HepG2 (cell line): Measurements from ENCODE around the gene CCM2L. TPM values are rescaled to one million over a fixed set of nuclear protein-coding genes. Genes with fewer than 3 reads are reported as not detected.

Experiments
- CREB1 ChIP-seq, 2 experiments: fragments of 450-650 bp in 1 of 2; IDR thresholded peaks; 2 replicates each; pipeline ENCODE4 v1.6.1; 2016 to 2017; ENCODE audit warnings: control low read depth in 1 of 2, mild to moderate bottlenecking in 1 of 2, missing compliant biosample characterization in 1 of 2, missing genetic modification characterization in 1 of 2
- DR1 ChIP-seq: sonication (generic); formaldehyde crosslinking; IDR thresholded peaks from 2 replicates; pipeline ENCODE4 v1.8.0; 2021; ENCODE audit warnings: mild to moderate bottlenecking, missing genetic modification reagents, inconsistent platforms
- E2F5 ChIP-seq: sonication (generic); formaldehyde crosslinking; conservative IDR thresholded peaks from 2 replicates; pipeline ENCODE4 v1.4.0; 2020; ENCODE audit warnings: missing genetic modification reagents
- GFI1 ChIP-seq: sonication (generic); formaldehyde crosslinking; IDR thresholded peaks from 2 replicates; pipeline ENCODE4 v1.5.0; 2020; ENCODE audit warnings: missing genetic modification reagents, mild to moderate bottlenecking, borderline replicate concordance
- KLF16 ChIP-seq, 2 experiments: sonication (generic) in 1 of 2; formaldehyde crosslinking in 1 of 2; IDR thresholded peaks; 2 replicates each; pipeline versions ENCODE4 v1.6.1 to v1.8.0; 2016 to 2023; ENCODE audit warnings: missing genetic modification reagents in 2 of 2, missing compliant biosample characterization in 1 of 2
- PHF20 ChIP-seq: sonication (generic); formaldehyde crosslinking; IDR thresholded peaks from 2 replicates; pipeline ENCODE4 v1.5.0; 2020; ENCODE audit warnings: mild to moderate bottlenecking, missing genetic modification reagents
- PTBP1 ChIP-seq: fragments of 200-400 bp; formaldehyde crosslinking; IDR thresholded peaks from 2 replicates; pipeline ENCODE4 v1.6.1; 2018; ENCODE audit warnings: low read length, low read depth; ENCODE audit not compliant: poor library complexity, severe bottlenecking
- SRSF9 ChIP-seq: fragments of 200-400 bp; formaldehyde crosslinking; IDR thresholded peaks from 2 replicates; pipeline ENCODE4 v1.6.1; 2018; ENCODE audit warnings: borderline replicate concordance, mild to moderate bottlenecking, low read depth, low read length; ENCODE audit not compliant: insufficient read depth, poor library complexity, severe bottlenecking
- ZBTB25 ChIP-seq: IDR thresholded peaks from 2 replicates; pipeline ENCODE4 v1.6.1; 2018; ENCODE audit warnings: missing genetic modification reagents
- ZBTB43 ChIP-seq: sonication (generic); formaldehyde crosslinking; conservative IDR thresholded peaks from 2 replicates; pipeline ENCODE4 v1.4.0; 2020; ENCODE audit warnings: missing genetic modification reagents
- ZNF276 ChIP-seq: sonication (generic); formaldehyde crosslinking; IDR thresholded peaks from 2 replicates; pipeline ENCODE4 v1.4.0; 2020; ENCODE audit warnings: mild to moderate bottlenecking, low read depth, missing genetic modification reagents
- ZNF34 ChIP-seq: sonication (generic); formaldehyde crosslinking; IDR thresholded peaks from 2 replicates; pipeline ENCODE4 v1.4.0; 2020; ENCODE audit warnings: mild to moderate bottlenecking, missing genetic modification reagents, borderline replicate concordance
- polyA plus RNA-seq, 8 experiments: library from polyadenylated mRNA; depleted of rRNA in 3 of 8; stranded (reverse) in 7 of 8; unstranded in 1 of 8; fragments of >200 nt; fragmentation: Illumina TruSeq in 4 of 8; extraction: Trizol in 4 of 8; gene quantifications; 2 replicates each; pipeline versions ENCODE4 v1.2.1 to v1.2.3, GENCODE V29; 2011 to 2016; ENCODE audit warnings: low read depth in 4 of 8, missing spikeins in 1 of 8, mixed read lengths in 1 of 8; ENCODE audit not compliant: insufficient read depth in 1 of 8
- total RNA-seq, 5 experiments: library from RNA; depleted of rRNA; stranded (reverse); fragments of >200 nt; fragmentation: Illumina TruSeq; extraction: Trizol; gene quantifications; 2 replicates each; pipeline ENCODE4 v1.2.3, GENCODE V29; 2016; ENCODE audit warnings: low read depth in 1 of 5

Gene CCM2L
- total and polyA plus RNA-seq, 2 of the 13 experiments (the other 11 are each of a cell fraction or from before 2014, with no cell fraction given) = 0.15 TPM; not detected in 1

GRCh38 chr20:32035426-32035779 lies 25.2 kb downstream of the CCM2L start (continued):
- TF ChIP-seq ZNF276 (CRISPR knock-in tag) (no peak), CREB1 (IDR thresholded peaks at IDR 0.05) (no peak), CREB1 (CRISPR knock-in tag; IDR thresholded peaks at IDR 0.05) (no peak), SRSF9 (no peak), GFI1 (CRISPR knock-in tag) (no peak), ZBTB25 (CRISPR knock-in tag) (no peak), PTBP1 (no peak), ZBTB43 (CRISPR knock-in tag) (no peak), KLF16 (CRISPR knock-in tag; IDR thresholded peaks at IDR 0.05) (no peak), ZNF34 (CRISPR knock-in tag) (no peak), DR1 (no peak), E2F5 (CRISPR knock-in tag) (no peak), PHF20 (CRISPR knock-in tag) (no peak)
- TF ChIP-seq, all 625 proteins: peak for 0
